Measurements from ENCODE around the gene SERTAD3.

- TF ChIP-seq CTCF (optimal IDR thresholded peaks at IDR 0.05 in 1 of 3, IDR thresholded peaks at IDR 0.05 in 1 of 3, conservative IDR thresholded peaks at IDR 0.05 in 1 of 3; ENCODE audit: extremely low read depth in 1 of 3, insufficient read depth in 2 of 3, low read length in 3 of 3), result no peak
- TF ChIP-seq EZH2 (IDR thresholded peaks at IDR 0.05; ENCODE audit: low read length), result no peak
These were observed 28.4 kb upstream of the SERTAD3 start for GRCh38 chr19:40472516-40472915.
